ENCODE results near the gene ZMAT5.

Gene ZMAT5

DNA sequence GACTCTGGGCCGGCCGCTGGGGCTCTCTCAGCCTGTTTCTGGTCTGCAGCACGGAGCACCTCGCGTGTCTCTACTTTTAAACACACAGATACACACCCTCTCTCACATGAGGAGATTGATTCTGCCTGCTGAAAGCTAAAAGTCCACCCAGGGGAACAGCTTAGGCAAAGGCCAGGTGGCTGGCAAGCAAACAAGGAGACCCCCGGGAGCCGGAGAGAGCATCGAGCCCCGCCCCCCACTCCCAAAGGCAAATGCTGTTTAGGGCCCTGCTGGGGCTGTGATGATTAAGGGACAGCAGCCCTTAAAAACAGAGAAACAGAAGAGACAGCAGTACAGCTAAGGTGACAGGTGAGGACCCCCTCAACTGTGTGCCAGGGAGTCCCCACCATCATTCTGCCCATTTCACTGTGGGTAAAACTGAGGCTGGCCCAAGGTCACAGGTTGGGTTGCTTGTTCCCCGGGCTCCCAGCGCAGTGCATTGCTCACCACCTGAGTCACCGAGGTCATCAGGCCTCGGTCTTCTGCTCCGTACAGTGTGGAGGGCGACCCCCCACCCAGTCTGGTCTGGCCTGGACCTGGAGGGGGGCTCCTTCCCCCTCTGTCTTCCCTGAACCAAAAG, 40.2 kb downstream of the ZMAT5 start:
- peak; percentile 60 for DNase-seq

DNA sequence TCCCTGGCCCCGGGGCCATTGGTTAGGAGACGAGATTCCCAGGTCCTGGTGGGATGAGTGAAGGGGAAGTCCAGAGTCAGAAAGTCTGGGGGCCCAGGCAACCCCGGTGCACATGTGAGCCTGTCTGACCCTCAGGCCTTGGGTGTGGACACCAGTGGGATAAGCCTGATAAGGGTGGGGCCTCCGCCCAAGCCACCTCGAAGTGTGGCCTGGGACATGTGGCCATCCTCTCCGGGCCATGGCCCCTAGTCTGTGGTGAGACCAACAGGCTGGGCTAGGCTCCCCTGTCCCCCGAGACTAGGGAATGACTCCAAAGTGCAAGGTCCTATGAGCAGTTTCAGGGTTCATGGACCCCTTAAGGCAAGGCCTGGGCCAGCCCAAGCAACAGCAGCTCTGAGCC, 40.7 kb downstream of the ZMAT5 start:
- DNase-seq = no peak

DNA sequence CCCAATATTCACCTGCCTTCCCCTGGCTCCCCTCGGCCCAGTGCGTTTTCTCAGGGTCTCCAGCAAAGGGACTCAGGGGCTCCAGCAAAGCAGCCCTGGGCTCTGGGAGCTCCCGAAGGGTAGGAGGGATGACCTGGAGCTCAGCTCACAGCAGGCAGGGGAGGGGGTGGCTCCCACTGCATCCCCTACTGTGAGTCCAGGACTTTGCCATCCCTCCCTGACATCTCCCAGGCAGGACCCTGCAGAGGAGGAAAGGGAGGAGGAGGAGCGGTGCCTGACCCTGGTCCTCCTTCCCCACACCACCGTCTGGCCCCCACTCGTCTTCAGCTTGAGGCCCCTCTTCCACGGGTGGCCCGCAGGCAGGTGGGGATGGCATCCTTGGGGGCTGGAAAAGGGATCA, 42.0 kb downstream of the ZMAT5 start:
- no peak for DNase-seq

DNA sequence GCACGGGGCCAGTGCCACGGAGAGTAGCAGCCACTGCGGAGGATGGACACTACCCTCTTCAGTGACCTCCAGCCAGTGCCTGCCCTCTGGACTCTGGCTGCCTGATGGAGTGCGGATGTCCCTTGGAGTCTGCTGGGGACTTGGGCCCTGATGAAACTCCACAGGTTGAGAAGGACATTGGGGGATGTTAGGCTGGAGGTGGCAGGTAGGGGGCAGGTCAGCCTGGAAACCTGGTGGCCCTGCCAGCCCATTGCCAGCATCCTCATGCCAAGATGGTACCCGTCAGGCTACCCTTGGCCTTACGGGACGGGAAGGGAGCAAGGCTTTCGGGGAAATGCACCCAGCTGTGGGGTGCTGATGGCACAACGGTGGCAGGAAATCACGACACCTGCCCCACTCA, 43.0 kb downstream of the ZMAT5 start:
- no peak for DNase-seq

DNA sequence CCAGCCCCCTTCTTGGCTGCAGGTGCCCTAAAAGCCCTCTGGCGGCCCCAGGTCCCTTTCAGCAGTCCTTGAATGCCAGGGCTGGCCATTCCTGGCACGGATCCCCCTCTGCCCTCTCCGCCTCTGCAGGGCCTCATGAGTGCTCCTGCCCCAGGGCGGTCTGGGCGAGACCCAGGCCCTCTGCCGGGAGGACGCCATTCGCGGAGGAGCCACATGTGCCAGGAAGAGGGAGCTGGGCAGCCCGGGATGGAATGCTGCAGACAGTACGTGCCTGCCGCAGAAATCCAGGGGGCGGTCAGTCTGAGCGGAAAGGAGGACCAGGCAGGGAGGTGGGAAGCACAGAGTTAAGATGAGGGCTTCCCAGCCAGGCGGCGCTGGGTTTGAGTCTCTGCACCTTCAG, 44.2 kb downstream of the ZMAT5 start:
- DNase-seq = no peak

DNA sequence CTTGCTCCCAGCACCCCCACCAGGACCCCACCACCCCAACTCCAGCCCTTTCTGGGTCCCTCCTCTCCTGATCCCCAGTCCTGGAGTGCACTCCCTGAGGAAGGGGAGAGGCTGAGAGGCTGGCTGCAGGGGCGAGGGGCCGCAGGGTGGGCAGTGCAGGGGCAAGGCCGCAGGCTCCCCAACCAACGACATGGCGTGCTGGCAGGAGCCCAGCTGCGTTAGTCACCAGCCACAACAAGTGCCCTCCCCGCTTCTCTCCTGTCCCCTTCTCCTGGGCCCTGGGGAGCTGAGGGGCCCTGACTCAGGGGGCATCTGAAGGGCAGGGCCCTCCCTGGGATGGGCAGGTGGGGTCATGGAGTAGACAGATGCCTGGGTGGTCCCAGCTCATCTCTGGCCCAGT, 44.7 kb downstream of the ZMAT5 start:
- DNase-seq = no peak

DNA sequence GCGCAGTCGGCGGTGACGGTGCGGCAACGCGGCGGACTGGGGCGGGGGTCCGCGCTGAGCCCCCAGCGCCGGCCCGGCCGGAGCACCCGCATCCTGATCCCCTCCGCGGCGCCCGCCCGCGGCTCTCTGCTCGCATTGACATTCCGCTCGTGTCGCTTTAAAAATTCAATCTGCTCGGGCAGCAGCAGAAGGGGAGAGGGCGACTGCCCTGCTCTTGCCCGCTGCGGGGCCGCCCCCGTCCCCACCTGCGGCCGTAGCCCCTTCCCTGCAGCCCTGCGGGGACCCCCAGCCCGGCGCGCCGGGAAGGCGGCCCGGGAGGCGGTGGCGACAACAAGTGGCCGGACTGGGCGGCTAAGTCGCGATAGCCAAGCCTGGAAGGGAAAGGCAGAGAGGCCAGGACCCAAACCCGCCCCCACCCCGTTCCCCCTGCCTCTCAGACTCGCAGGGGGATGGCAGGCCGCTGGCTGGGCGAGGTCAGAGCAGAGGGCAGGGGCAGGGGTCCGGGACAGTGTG, 45.9 kb downstream of the ZMAT5 start:
- no peak for DNase-seq

DNA sequence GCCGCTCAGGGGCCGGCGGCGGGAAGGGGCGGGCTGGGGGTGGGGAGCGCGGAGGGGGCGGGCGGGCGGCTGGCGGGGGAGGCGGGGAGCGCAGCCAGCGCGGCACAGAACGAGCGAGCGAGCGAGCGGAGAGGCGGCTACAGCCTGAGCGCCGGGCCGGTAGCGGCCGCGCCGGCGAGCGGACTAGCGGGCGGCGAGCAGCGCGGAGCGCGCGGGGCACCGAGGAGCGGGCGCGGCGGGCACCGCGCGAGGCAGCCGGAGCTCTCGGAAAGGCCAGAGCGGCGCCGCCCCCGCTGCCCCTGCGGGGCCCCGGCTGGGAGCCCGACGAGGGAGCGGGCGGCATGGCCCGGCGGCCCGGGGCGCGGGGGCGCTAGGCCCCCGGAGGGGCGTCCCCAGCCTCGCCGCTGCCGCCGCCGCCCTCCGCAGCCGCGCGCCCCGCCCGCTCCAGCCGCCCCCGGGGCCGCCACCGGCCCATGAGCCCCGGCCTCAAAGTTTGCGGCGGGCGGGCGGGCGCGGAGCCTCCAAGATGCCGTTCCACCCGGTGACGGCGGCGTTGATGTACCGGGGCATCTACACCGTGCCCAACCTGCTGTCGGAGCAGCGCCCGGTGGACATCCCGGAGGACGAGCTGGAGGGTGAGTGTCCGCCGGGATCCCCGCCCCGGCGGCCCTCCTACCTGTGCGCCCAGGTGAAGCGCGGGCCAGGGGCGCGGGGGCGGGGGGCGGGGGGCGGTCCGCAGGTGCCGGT, 46.7 kb downstream of the ZMAT5 start, which contains the start of gene CABP7:
Gene CABP7 (plus strand): TSS at position 105 of the 747 bp plus-strand sequence. CDS start 422 bp downstream, at position 527.
- no peak for DNase-seq

DNA sequence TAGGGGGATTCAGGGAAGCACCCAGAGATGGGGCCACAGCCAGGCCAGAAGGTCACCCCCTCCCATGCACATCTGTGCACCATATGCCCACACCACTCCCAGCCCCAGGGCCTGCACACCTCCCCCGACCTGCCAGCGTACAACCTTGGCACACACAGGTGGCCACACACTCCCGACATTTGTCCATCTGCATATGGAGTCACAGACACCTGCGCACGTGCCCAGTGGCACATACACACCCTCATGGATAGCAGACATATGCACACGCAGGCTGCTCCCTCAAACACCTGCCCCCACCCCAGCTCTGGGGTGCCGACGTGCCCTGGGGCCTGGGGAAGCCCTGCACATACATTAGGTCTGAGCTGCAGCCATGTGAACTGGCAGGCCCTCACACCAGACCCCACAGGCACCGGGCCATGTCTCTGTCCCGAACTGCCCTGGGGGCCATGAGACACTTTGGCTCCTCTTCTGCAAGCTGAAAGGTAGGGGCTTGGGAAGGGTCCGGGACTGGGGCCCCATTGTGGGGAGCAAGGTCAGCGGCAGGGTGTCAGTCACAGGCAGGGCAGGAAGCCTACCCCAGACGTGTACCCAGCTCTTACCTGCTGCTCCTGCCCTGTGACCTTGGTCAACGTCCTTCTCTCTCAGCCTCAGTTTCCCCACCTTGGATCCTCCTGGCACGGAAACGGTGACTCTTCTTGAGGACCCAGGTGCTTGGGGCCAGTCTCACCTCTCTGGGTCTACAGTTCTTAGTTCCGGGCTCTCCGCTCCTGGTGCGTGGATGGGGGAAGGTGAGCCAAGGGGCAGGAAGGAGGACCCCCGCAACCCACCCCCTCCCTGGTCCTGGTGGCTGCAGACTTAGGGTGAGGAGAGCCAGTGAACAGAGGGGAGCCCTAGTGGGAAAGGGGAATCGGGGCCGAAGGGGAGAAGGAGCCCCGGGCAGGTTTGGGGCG, 47.6 kb downstream of the ZMAT5 start:
- DNase-seq = peak; percentile 76

DNA sequence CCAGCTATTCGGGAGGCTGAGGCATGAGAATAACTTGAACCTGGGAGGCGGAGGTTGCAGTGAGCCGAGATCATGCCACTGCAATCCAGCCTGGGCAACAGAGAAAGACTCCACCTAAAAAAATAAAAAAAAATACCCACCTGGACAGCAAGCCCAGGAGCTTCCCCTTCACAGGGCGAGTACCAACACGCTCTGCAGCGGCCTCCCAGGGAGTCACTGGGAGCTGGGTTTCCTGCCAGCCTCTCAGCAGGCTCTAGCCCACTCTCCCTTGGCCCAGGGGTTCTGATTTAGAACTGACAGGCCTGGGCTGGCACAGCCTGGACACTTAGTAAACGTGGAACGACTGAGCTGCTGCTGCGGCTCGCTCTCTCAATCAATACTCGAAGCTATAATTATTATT, 49.0 kb downstream of the ZMAT5 start:
- peak; percentile 65 for DNase-seq

DNA sequence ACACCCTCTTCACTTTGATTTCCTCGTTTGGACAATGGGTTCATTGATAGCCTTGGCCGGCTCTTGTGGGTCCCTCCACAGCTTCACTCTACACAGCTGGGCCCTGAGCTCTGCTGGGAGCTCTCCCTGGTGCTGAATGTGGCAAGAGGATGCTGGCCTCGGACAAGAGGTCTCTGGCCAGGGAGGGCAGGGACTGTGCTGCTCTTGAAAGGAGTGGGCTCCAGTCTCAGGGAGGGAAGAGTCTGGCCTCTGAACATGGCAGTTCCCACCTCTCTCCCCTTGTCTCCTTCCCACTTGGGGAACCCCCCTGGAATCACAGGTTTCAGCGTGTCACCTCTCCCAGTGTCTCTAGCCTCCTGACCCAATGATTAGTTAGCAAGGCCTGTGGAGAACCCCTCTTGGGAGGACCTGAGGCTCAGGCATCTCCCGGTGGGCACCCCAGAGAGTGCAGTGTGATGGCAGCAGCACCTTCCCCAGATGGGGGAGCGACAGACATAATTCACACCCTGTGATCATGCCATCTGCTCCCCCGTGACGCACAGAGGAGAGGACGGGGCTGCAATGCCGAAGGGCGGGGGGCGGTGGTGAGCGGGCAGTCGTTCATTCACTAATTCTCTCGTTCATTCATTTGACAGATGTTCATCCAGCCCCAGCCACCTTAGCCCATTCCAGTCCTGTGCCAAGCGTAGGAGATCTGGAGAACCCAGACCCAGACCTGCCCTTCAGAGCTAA, 49.8 kb downstream of the ZMAT5 start:
- peak; percentile 91 for DNase-seq

DNA sequence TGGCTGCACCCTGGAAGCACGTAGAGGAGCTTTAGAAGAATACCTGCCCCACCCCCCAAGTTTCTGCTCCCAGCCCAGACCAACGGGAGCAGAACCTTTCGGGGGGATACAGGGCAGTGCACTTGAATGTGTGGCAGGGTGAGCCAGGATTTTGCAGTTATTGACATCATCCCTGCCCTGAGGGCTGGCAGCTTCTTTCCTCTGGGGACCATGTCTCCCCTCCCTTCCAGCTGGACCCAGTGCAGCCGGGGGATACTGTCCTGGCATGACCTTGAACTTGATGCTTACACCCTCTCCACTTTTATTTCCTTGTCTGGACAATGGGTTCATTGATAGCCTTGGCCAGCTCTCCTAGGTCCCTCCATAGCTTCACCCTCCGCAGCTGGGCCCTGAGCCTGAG, 51.1 kb downstream of the ZMAT5 start:
- DNase-seq = no peak

DNA sequence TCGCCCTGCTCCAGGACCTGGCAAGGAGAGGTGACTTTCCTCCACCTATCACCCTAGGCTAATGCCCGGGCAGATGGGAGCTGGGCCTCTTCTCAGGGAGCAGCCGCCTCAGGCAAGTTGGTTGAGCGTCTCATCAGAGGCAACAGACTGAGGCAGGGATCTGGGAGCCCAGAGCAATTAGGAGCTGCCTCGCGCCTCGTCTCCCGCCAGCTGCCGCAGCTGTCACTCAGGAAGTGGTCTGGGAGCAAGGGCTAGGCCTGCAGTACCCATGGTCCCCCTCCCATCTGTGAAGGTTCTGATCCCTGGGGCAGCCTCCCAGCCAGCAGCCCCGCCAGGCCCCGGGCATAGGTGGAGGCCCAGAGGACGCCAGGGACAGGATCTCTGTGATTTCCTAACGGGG, 51.6 kb downstream of the ZMAT5 start:
- peak; percentile 88 for DNase-seq

DNA sequence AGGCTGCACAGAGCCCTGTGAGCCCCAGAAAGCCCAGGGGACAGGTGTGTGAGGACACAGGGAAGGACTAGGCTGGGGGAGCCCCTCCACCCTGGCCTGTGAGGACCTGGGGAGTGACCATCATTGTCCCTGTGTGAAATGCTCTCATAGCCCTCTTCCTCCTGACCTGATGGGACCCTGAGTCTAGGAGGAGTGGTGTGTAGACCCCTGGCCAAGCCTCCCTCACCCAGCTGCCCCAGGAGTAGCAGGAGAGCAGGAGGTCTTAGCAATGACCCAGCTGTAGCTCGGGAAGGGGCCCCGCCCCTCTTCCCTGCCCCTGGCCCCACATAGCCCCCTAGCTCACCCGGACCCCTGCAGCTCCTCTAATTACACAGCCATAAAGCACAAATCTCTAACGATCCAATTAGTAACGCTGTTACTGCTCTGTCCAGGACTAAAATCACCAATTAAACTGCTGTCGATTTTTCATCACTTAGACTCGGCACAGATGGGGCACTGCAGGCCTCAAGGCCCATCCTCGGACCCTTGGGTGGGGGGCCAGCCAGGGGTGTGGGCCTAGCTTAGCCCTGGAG, 53.6 kb downstream of the ZMAT5 start:
- DNase-seq = no peak

DNA sequence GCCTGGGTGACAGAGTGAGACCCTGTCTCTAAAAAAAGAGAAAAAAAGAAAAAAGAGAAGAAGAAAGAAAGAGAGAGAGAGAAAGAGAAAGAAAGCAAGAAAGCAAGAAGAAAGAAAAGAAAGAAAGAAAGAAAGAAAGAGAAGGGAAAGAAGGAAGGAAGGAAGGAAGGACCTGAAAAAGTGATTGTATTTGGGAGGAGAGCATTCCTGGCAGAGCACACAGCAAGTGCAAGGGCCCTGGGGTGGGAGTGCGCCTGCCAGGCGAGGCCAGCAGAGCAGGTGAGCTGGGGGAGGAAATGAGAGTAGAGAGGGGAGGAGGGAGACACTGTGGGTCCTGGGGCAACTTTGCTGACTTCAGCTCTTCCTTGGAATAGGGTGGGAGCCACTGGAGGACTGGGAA, 54.7 kb downstream of the ZMAT5 start:
- no peak for DNase-seq

DNA sequence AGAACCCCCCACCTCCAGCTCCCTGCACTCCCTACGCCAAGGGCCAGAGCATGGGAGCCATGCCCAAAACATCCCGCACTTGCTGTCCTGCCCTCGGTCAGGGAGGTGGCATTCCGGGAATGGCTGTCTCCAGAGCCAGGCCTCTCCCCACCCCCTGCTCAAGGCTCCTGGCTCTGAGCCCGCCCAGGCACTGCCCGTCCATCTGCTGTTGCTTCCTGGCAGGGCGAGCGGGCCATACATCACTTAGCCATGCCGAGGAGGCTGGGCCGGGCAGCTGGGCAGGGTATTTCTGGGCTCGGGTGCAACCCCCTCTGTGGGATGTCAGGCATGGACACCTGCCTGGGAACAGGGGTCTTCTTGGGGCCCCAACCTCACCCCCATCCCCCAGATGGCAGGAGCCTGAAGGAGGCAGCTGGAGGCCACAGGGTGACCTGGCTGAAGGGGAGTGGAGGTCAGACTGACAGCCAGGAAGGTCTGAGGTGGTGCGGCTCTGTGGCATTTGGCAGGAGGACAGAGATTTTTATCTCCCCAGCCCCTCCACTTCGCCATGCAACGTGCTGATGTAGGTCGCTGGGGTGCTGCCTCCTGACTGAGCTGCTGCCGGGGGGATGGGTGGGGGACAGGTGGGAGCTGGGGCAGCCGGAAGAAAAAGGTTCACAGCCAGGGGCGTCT, 55.7 kb downstream of the ZMAT5 start:
- peak; percentile 50 for DNase-seq

DNA sequence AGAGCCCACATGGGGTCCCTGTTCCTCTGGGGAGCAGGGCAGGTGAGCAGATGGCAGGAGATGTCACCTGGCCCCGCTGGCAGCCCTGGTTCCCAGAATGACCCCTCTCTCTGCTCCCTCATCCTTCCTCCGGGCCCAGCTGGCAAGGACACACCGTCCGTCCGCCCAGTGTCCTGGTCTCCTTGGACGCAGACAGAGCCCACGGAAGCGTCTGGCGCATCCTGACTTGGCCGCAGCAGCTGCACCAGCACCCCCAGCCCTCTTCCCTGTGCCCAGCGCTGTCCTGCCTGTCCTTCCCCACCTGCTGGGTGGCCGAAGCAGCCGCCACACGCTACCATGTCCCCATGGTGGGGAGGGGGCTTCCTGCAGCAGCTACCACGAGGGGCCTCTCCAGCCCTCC, 56.6 kb downstream of the ZMAT5 start:
- DNase-seq = no peak

DNA sequence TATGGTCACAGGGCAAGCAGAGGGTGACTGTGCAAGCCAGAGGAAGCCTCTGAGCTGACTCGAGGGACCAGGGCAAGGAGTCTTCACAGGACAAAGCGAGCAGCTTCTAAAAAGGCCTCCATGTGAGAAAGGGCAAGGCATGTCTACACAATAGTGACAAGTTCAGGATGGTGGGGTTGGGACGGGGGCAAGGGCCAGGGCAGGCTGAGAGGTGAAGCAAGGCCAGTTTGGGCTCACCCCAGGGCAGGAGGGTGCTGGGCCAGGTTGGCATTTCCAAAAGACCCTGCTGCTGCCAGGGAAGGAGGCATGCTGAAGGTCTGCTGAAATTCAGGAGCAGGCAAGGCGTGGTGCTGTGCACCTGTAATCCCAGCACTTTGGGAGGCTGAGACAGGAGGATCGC, 59.3 kb downstream of the ZMAT5 start:
- no peak for DNase-seq

DNA sequence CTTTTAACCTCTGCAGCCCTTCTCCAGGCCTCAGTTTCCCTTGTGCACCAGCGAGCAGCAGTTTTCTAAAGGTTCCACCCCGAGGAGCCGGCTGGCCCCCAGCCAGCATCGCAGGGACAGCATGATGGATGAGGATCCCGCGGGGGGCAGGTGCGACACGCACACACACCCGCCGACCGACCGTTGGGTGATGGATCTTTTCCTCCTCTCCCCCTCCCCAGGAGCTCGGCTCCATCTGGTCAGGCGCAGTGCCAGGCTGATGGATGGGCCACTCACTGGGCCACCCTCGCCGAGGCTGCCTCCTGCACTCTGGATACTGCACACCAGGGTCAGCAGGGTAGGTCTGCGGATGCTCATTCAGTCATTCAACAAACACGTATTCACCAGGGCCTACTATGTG, 59.8 kb downstream of the ZMAT5 start:
- peak; percentile 75 for DNase-seq

DNA sequence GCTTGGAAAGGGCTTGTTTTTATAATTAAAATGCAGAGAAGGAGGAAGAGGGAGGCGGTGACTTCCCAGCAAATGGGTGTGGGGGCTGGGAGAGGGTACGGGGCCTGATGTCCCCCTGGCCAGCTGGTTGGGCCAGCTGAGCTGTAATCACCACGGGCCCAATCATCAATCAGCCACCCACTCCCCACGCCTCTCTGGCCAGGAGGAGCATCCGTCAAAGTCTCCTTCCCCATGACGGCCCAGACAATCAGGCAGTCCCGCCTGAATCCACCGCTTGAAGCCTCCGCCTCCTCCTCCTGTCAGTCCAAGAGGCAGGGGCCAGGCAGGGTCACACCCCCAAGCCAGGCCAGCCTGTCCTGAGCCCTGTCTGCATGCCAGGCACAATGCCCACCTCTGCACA, 60.3 kb downstream of the ZMAT5 start:
- peak; percentile 43 for DNase-seq

DNA sequence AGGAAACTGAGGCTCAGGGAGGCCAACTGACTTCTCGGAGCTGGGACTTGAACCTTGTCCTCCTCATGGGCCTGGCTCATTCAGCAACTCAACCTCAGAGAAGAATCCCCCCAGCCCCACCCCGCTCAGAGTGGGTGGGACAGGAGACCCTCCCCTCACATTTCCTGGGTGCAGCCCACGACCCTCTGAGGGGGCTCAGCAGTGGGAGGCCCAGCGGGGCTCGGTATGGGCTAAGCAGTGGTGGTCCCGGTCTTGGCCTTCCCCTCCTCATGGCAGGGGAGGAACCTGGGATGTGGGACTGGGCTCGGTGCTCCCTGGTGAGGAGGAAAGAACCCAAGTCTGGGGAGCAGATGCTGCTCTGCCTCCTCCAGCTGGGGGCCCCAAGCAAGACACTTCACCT, 61.2 kb downstream of the ZMAT5 start:
- DNase-seq = no peak
